GM10248 (cell line): ENCODE data around the gene FAIM2.

ENCODE experiments used
- CTCF ChIA-PET: fragments of 300-600 bp; sonication (Branson Sonifier 250); formaldehyde crosslinking; extraction: SDS; loops from one replicate; lab custom pipeline; 2021; ENCODE audit warnings: antibody characterized with exemption; lab: Yijun Ruan, JAX
- POLR2A ChIA-PET: fragments of 350-650 bp; sonication (Branson Sonifier 250); formaldehyde crosslinking; extraction: SDS; loops from one replicate; lab custom pipeline; 2020; ENCODE audit warnings: antibody characterized with exemption; lab: Yijun Ruan, JAX
- DNase-seq: peaks from one replicate; pipeline ENCODE4 v3.0.0; 2012; ENCODE audit errors: extremely low spot score
- TF ChIP-seq, protein P1 (sequence below): IDR thresholded peaks from 2 replicates; pipeline ENCODE4 v1.5.1; 2012; ENCODE audit warnings: mild to moderate bottlenecking, low read depth; ENCODE audit errors: extremely low read depth, missing control alignments, control extremely low read depth

Gene FAIM2

DNA sequence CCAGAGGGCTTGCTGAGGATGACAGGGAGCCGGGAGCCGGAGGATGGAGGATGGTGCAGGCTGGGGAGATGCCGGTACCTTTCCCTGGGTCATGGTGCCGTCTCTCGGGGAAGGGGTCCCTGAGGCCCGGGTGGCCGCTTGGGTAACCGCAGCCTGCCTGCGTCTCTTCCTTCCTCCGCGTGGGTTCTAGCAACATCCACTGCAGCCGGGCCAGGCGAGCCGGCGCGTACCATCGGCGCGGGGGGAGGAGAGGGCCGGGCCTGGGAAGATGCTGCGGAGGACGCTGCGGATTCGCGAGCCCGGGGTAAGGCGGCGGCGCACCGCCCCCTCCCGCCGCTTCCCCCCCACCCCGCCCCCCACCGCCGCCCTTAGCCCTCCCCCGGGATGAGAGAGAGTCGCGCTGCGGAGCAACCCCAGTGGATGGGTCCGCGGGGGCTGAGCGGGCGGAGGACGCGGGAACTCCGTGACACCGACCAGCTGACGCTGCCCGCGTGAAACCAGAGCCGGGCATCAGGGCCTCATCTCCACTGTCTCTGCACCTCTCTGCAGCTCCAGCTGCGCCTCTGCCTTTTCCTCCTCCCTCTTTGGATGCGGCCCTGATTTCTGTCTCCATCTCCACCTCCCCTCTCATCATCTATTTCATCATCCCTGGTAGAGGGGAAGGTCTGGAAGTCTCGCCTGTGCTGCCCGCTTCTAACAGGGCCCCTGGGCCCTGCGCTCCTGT, at the start of gene FAIM2:
TSS of gene FAIM2 (minus strand) at position 201 of the 724 bp plus-strand sequence. CDS start at position 93, 108 bp downstream.
- POLR2A ChIA-PET = no interaction called here
- no peak for DNase-seq
- TF ChIP-seq, protein P1, sequence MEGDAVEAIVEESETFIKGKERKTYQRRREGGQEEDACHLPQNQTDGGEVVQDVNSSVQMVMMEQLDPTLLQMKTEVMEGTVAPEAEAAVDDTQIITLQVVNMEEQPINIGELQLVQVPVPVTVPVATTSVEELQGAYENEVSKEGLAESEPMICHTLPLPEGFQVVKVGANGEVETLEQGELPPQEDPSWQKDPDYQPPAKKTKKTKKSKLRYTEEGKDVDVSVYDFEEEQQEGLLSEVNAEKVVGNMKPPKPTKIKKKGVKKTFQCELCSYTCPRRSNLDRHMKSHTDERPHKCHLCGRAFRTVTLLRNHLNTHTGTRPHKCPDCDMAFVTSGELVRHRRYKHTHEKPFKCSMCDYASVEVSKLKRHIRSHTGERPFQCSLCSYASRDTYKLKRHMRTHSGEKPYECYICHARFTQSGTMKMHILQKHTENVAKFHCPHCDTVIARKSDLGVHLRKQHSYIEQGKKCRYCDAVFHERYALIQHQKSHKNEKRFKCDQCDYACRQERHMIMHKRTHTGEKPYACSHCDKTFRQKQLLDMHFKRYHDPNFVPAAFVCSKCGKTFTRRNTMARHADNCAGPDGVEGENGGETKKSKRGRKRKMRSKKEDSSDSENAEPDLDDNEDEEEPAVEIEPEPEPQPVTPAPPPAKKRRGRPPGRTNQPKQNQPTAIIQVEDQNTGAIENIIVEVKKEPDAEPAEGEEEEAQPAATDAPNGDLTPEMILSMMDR = no peak
- CTCF ChIA-PET = no interaction called here

DNA sequence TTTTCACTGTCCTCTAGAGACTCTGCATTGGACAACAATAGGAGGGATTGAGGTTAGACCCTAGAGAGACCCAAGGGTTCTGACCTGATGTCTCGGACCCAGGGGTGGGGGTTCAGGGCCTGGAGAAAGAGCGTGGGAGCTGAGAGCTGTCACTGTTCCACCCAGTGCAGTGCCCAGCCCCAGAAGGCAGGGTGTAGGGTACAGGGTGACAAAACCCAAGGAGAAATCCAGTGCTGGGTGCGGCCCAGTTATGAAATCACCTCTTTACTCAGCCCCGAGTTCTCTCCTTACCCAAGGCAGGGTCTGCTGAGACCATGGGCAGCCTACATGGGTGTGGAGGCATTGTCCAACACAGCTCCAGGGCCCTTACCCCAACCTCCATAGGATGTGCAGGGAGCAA, 49.5 kb upstream of the FAIM2 start:
- TF ChIP-seq, protein P1 = no peak
- ChIA-PET CTCF (interaction anchor here (1.0 to 4.6 kb wide), 2 partner anchors 13 to 102 kb away, joined by 4 to 36 read pairs; no protein-coding TSS in a partner anchor), POLR2A (no interaction called here)
- DNase-seq = no peak

DNA sequence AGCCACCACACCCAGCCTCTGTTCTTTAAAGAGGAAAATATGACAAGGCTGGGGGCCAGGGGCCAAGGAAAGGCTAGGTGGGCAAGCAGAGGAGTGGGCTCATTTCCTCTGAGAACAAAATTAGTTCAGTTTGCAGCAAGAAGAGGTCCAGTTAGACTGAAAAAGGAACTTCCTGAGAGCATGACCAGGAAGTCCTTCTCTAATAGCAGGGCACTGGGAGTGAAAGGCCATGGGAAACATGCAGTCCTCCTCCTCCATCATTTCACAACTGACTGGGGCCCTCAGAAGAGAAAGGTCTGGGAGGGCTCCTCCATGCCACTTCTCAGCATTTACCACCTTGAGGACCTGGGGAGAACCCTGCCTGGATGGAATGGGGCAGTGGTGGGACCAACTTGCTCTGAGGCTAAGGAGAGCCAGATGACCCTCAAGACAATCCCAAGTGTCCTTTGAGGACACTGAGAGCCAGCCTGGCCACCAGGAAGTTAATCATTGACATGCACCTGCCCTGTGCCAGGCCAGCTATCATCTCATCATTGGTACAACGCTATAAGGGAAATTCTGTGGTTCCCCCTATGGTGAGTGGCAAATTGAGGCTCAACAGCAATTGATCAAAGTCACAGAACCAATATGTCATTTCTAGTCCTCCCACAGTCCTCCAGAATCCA, 48.8 kb upstream of the FAIM2 start:
- TF ChIP-seq, protein P1 = no peak
- CTCF ChIA-PET = interaction anchor here (1.0 to 4.6 kb wide), 3 partner anchors 14 to 103 kb away, joined by 3 to 36 read pairs (median 4); no protein-coding TSS in a partner anchor
- no peak for DNase-seq
- POLR2A ChIA-PET = no interaction called here

DNA sequence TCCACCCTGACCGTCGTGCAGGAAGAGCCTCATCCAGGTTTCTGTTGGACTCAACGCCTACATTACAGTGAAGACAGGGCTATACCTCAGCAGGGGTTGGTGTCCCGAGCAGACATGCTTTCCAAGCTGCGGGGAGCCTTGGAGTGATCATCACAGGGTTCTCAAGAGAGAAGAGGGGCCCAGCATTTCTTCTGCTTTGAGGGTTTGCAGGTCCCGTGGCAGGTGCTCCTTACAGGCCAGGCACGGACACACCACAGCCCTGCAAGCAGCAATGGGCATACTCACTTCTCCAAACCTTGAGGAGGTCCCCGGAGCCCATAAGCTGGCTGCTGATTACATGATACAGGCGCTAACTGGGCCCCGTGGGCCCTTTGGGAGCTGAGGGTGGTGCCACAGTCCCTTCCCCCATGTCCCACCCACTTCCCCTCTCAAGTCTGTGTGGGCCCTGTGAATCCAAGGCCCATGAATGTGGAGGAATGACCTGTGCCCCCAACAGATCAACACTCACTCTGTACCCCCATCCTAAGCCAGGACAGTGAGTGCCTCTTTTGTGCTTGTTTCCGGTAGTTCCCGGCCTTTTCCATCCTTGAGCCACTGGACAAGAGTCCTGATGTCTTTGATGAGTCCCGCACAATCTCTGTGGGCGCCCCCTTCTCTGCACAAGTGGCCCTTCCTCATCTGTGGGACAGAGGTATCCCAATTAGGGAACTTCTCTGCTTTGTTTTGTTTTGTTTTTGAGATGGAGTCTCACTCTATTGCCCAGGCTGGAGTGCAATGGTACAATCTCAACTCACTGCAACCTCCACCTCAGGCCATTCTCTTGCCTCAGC, 47.9 kb upstream of the FAIM2 start:
- no peak for DNase-seq

DNA sequence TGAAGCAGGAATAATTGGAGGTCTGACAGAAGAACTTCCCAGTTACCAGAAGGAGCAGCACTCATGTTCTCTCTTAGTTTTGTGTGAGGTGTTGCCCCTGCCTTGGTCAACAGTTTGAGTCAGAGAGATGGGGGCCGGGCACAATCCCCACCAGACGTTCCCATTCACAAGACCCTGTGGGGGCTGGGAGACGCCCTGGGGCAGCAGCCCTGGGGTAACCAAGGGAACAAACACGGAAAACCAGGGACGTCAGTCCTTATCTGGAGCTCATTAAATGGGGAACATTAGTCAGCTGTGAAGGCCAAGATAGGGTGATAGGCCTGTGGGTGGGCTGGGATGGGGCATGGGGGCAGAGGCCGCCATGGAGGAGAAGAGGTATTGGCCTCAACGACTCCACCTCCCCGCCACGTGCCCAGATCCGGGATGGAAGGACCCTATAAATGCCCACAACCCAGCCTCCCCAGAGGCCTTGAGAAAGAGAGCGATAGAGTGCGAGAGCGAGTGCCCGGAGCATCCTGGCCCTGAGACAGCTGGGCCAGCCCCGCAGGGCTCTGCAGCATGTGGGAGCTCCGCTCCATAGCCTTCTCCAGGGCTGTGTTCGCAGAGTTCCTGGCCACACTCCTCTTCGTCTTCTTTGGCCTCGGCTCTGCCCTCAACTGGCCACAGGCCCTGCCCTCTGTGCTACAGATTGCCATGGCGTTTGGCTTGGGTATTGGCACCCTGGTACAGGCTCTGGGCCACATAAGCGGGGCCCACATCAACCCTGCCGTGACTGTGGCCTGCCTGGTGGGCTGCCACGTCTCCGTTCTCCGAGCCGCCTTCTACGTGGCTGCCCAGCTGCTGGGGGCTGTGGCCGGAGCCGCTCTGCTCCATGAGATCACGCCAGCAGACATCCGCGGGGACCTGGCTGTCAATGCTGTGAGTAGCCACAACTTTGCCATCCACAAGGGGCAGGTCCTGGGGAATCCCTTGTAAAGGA, 46.9 kb upstream of the FAIM2 start, which contains the start of gene AQP2:
TSS of gene AQP2 (plus strand) at position 465 of the 979 bp plus-strand sequence. CDS start at position 559, 94 bp downstream.
- CTCF ChIA-PET = interaction anchor here (0.9 to 2.3 kb wide), 3 partner anchors 16 to 84 kb away, joined by 3 to 12 read pairs (median 4); no protein-coding TSS in a partner anchor
- no peak for DNase-seq
- POLR2A ChIA-PET = no interaction called here
- TF ChIP-seq, protein P1 = no peak

More for the DNA sequence above, 47.9 kb upstream of the FAIM2 start:
- POLR2A ChIA-PET = no interaction called here
- CTCF ChIA-PET = interaction anchor here (1.2 to 1.5 kb wide), 2 partner anchors 24 to 85 kb away, joined by 3 read pairs; no protein-coding TSS in a partner anchor
- TF ChIP-seq, protein P1 = no peak
